Measurements from ENCODE around the gene TWIST2.

Gene TWIST2

DNA sequence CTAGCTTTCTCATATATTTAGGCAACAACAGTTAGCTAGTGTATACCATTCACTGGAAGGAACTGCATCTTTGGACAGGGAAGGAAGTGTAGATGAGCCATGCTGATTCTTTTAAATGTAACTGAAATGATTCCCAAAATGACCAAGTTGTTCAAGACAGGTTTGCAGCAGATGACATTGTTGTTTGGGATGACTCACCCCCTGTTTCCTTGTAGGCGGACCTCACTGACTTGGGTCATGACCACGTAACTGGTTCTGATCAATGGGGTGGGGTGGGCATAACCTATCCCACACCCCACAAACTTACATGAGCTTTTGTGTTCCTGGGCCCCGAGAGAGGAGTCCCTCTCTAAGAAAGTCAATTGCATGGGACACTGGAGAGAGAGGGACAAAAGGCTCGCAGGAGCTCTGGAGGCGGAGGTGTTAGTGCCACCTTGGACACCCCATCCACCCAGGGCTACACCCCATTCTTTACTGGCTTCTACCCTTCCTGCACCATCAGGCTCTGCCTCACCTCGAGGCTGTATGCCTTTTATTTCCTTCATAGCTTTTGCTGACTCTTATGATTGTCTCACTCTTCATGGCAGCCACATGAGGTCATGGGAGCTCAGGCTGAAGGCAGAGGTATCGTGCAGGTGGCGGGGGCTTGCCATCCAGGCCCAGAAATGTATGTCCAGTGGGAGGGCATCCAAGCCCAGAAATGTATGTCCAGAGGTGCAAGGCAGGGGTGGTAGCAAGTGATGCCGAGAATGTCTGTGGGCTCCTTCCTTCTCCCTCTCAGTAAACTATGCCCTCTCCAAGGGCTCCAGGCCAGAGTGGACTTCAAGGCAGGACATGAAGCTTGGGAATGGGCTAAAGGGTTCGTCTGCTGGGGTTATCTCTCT is 108.0 kb downstream of the TWIST2 start:
- DNase-seq (ENCODE audit: low read depth) = peak; percentile 69

DNA sequence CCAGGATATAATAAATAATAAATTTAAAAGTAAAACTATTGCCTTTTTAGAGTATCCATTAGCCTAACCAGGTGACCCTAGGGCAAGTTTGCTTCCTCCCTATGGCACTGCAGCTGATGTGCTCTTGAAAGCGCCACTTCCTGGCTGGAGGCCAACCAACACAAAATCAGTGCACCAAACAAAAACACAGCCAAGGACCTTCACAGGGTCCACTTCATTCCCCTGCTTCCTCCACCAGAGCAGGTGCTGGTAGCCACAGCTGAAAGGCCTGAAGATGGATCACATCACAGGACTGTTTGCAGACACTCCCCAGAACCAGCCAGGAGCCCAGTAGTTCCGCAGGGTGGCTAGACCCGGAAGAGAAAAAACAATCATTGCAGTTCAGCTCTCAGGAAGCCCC is 108.8 kb downstream of the TWIST2 start:
- no peak for DNase-seq (ENCODE audit: low read depth)

Data from ELR (cell line).